Fibroblast of the aortic adventitia (primary cell): Measurements from ENCODE around the gene CRTC3. TPM values are rescaled to one million over a fixed set of nuclear protein-coding genes. Genes with fewer than 3 reads are reported as not detected.

Experiments used
- DNase-seq: peaks from one replicate; pipeline ENCODE4 v3.0.0-alpha.2; 2010; ENCODE audit warnings: low read depth
- H3K4me3 ChIP-seq: 2 replicates; pipeline ENCODE4 v1.5.1; 2011; ENCODE audit warnings: low read depth, mild to moderate bottlenecking, control low read depth, low read length, moderate library complexity
- total RNA-seq: library from RNA; depleted of rRNA; stranded (reverse); fragments of >200 nt; gene quantifications from 2 replicates; pipeline ENCODE4 v1.2.3, GENCODE V29; 2012; ENCODE audit warnings: low replicate concordance
- TF ChIP-seq, protein P1 (sequence below): IDR thresholded peaks from 2 replicates; pipeline ENCODE4 v1.5.1; 2011; ENCODE audit warnings: mild to moderate bottlenecking, low read length, control low read depth, inconsistent platforms; ENCODE audit not compliant: insufficient read depth

Gene CRTC3
- total RNA-seq, 1 donor: 15.7 TPM

DNA sequence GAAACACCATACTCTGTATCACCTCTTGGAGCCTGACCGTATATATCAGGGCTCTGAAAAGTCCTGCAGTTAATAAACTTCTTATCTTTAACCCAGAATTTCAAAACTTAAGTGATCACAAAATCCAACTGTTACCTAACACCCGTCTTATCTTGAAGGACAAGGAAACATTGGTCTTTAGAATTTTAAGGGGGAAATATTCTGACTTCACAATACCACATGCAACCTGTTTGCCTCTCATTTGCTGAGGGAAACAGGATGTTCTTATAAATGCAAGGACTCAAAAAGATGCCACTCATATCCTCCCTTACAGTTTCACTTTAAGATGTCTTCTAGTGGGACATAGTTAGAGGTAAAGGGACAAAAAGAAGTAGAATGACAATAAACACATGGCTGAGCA lies 67.9 kb downstream of the CRTC3 start:
- TF ChIP-seq, protein P1, sequence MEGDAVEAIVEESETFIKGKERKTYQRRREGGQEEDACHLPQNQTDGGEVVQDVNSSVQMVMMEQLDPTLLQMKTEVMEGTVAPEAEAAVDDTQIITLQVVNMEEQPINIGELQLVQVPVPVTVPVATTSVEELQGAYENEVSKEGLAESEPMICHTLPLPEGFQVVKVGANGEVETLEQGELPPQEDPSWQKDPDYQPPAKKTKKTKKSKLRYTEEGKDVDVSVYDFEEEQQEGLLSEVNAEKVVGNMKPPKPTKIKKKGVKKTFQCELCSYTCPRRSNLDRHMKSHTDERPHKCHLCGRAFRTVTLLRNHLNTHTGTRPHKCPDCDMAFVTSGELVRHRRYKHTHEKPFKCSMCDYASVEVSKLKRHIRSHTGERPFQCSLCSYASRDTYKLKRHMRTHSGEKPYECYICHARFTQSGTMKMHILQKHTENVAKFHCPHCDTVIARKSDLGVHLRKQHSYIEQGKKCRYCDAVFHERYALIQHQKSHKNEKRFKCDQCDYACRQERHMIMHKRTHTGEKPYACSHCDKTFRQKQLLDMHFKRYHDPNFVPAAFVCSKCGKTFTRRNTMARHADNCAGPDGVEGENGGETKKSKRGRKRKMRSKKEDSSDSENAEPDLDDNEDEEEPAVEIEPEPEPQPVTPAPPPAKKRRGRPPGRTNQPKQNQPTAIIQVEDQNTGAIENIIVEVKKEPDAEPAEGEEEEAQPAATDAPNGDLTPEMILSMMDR: no peak
- H3K4me3 ChIP-seq: no peak overlapping the region
- no peak for DNase-seq

DNA sequence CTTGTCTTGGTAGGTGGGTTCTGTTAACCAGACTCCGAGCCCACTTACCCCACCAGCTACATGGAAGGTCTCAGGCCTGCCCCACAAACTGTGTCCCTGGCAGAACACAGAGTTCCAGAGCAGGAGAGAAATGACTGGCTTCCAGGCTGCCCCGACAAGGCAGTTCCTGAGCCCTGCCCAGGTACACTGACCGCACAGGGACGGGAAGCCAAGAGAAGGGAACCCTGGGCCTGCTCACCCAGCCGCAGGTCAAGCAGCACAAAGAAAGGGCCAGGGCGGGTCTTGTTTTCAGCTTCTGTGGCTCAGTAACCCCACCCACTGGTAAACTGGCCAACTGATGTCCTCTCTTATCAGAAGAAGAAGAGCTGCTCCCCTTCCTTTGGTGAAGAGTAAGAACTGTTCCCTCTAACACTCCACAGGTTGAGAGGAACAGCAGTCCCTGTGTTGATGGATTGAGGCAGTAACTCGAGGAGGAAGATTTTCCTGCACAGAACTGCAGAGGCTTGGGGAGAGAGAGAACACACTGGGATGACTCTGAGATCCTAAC lies 68.4 kb downstream of the CRTC3 start:
- DNase-seq: no peak
- TF ChIP-seq, protein P1: no peak
- no peak overlapping the region for H3K4me3 ChIP-seq

DNA sequence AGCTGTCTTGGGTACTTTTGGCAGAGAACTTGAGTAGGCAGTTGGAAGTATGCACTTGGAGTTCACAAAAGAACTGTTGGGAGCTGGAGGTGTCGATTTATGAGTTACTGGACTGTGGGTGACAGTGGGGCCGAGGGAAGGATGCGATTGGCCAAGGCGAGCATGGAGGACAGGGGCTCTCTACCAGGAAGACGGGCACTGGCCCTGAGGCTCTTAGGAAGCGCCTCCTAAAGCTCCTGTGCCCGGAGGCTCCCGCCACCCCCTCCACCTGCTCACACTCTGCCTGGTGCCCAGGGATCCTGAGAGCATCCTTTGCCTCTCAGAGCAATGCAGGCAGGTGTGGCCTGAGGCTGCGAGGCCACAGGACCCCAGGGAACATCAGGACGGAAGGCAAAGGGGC lies 69.0 kb downstream of the CRTC3 start:
- TF ChIP-seq, protein P1: no peak
- H3K4me3 ChIP-seq: no peak overlapping the region
- no peak for DNase-seq

DNA sequence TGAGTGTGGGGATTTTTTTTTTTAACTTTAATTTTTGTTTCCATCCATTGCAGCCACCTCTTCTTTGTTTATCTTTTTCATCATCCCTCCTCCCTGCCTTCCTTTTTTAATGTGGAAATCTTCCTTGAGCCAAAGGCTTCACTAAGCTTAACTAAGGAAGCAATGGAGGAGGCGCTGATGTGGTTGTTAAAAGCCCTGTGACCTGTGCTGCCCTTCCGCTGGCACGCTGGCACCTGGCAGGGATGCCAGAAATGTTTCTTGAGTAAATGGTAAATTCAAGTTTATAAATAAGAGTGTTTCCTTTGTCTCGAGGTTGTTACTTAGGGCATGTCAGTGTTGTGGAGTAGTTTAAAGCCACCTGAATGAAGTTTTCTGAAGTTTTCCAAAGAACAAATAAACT lies 69.4 kb downstream of the CRTC3 start:
- H3K4me3 ChIP-seq: no peak overlapping the region
- DNase-seq: no peak
- TF ChIP-seq, protein P1: no peak

DNA sequence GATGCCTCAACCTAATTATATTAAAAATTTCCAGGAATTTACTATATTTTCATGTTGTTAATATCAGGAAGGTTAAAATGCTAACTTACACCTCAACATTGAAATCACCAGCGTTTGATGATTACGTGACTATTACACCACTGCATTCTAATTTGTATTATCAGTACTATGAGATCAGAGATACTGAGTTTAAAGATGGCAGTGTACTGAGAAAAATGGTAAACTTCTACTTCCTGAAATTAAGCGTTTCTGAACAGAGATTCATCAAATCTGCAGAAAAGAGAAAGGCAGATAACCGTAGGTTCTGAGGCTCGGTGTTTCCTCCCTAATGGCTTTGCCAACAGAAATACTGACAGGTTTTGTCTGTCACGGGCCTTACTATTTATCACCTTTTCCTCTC lies 69.9 kb downstream of the CRTC3 start:
- TF ChIP-seq, protein P1: no peak
- no peak for DNase-seq
- H3K4me3 ChIP-seq: no peak overlapping the region

DNA sequence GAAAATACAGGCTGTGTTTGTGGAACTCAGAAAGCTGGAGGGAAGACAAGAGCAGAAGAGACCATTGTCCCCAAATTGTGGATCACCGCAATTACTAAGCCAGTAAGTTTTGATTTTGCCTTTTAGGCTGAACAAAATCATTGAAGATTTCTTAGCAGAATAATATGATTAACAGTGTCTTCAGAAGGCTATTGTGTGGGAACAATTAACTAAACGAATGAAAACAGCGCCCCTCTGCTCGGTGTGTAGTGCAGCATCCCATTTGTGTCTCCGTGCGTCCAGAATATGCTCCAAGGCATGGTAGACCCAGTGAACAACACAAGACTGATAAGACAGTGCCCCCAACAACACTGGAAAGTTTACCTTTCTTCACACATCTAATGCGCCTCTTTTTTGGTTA lies 71.2 kb downstream of the CRTC3 start:
- TF ChIP-seq, protein P1: no peak
- no peak for DNase-seq
- H3K4me3 ChIP-seq: no peak overlapping the region

DNA sequence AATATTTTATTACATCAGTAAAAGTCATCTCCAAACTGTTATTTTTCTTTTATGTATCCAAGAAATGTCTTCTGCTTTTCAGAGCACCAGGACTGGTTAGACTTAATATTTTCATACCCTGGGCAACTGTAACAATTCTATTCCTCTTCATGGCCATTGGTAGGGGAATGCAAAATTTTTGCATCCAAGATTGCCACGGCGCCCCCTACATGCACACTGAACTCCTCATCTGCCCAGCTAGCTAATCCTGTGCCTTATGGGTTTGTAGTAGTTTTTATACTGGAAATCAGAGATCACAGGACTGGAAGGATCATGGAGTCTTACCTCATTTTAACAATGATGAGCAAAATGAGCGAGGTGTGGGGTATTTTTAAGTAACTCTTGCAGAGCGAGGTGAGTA lies 74.2 kb downstream of the CRTC3 start:
- TF ChIP-seq, protein P1: peak; percentile 59
- DNase-seq: peak; percentile 45
- H3K4me3 ChIP-seq: no peak overlapping the region
